ENCODE results near the gene ZSCAN2.

ZSCAN2 gene

GRCh38 chr15:84654689-84655453, 54.1 kb downstream of the ZSCAN2 start:
- H3K4me3 ChIP-seq (replicated peaks; ENCODE audit: low read depth, low read length), result peak overlapping the region; percentile 96
- H3K36me3 ChIP-seq (ENCODE audit: control insufficient read depth, insufficient read depth, low read length), result peaks cover 3% of the 10 kb centered on the region
- peak; percentile 82 for TF ChIP-seq CTCF (IDR thresholded peaks at IDR 0.05; ENCODE audit: insufficient read depth, low read length, poor library complexity, severe bottlenecking)
- H3K27me3 ChIP-seq (replicated peaks; ENCODE audit: control insufficient read depth, insufficient read depth, low read length), result no peaks in the 10 kb centered on the region
- peak; percentile 66 for DNase-seq (ENCODE audit: extremely low read depth, insufficient read length)

GRCh38 chr15:84656972-84657371, 56.2 kb downstream of the ZSCAN2 start:
- no peaks in the 10 kb centered on the region for H3K27me3 ChIP-seq (replicated peaks; ENCODE audit: control insufficient read depth, insufficient read depth, low read length)
- no peak overlapping the region for H3K4me3 ChIP-seq (replicated peaks; ENCODE audit: low read depth, low read length)
- H3K36me3 ChIP-seq (ENCODE audit: control insufficient read depth, insufficient read depth, low read length), result 0 out of 2 replicates have a peak, but pooled peaks cover 2% of the 10 kb centered on the region
- no peak for DNase-seq (ENCODE audit: extremely low read depth, insufficient read length)
- TF ChIP-seq CTCF (IDR thresholded peaks at IDR 0.05; ENCODE audit: insufficient read depth, low read length, poor library complexity, severe bottlenecking), result no peak

- no peaks in the 10 kb centered on the region for H3K27me3 ChIP-seq (replicated peaks; ENCODE audit: control insufficient read depth, insufficient read depth, low read length)
- no peak for DNase-seq (ENCODE audit: extremely low read depth, insufficient read length)
- peak overlapping the region; percentile 62 for H3K4me3 ChIP-seq (replicated peaks; ENCODE audit: low read depth, low read length)
- TF ChIP-seq CTCF (IDR thresholded peaks at IDR 0.05; ENCODE audit: insufficient read depth, low read length, poor library complexity, severe bottlenecking), result no peak
- 0 out of 2 replicates have a peak, but pooled peaks cover 2% of the 10 kb centered on the region for H3K36me3 ChIP-seq (ENCODE audit: control insufficient read depth, insufficient read depth, low read length)
Measured at GRCh38 chr15:84657748-84658079, 56.9 kb downstream of the ZSCAN2 start.

- Histone ChIP-seq H3K4me3 (replicated peaks; ENCODE audit: low read depth, low read length) (peak within 1 kb of the TSS; percentile 62), H3K36me3 (ENCODE audit: control insufficient read depth, insufficient read depth, low read length) (0 out of 2 replicates have a peak, but pooled peaks cover 2% of the 10 kb centered on the region), H3K27me3 (replicated peaks; ENCODE audit: control insufficient read depth, insufficient read depth, low read length) (no peaks in the 10 kb centered on the region)
- TF ChIP-seq CTCF (IDR thresholded peaks at IDR 0.05; ENCODE audit: insufficient read depth, low read length, poor library complexity, severe bottlenecking), result peak; percentile 84
- DNase-seq (ENCODE audit: extremely low read depth, insufficient read length), result peak; percentile 89
Measured at GRCh38 chr15:84658080-84658787, 57.4 kb downstream of the ZSCAN2 start, which contains the start of gene NMB. Gene NMB (minus strand): TSS chr15:84658199. CDS start chr15:84658152, 47 bp downstream.

GRCh38 chr15:84658788-84659411, 58.1 kb downstream of the ZSCAN2 start:
- TF ChIP-seq CTCF (IDR thresholded peaks at IDR 0.05; ENCODE audit: insufficient read depth, low read length, poor library complexity, severe bottlenecking), result no peak
- DNase-seq (ENCODE audit: extremely low read depth, insufficient read length), result no peak
- Histone ChIP-seq H3K27me3 (replicated peaks; ENCODE audit: control insufficient read depth, insufficient read depth, low read length) (no peaks in the 10 kb centered on the region), H3K36me3 (ENCODE audit: control insufficient read depth, insufficient read depth, low read length) (0 out of 2 replicates have a peak, but pooled peaks cover 2% of the 10 kb centered on the region), H3K4me3 (replicated peaks; ENCODE audit: low read depth, low read length) (peak overlapping the region; percentile 62)

Measured in GM06990 (cell line).